Activated T-cell treated with anti-CD3 and anti-CD28 coated beads, Interleukin-2, amount 50 U/mL, for 72 hours (primary cell): ENCODE measurements around the gene NXF2. TPM values are rescaled to one million over a fixed set of nuclear protein-coding genes. Genes with fewer than 3 reads are reported as not detected.
A peak's percentile ranks its signal among the peaks of the same experiment; 100 is the strongest.
"Not testable (repeated sequence)": the region's sequence is repeated elsewhere in the genome, so short reads cannot be mapped to it uniquely, and the experiment has no call there.

Source experiments
- ATAC-seq, 2 donors: fragments of 150-1000 bp; cut with Tn5 transposase; replicated peaks in 1 of 2; 2 replicates each; pipeline ENCODE4 v1.10.0; 2021; ENCODE audit warnings: moderate library complexity in 2 of 2, mild to moderate bottlenecking in 1 of 2
- DNase-seq, 2 donors: peaks; one replicate each; pipeline ENCODE4 v3.0.0; 2021 to 2022; ENCODE audit warnings: mixed read lengths in 1 of 2
- H3K27ac Mint-ChIP-seq: one replicate; pipeline ENCODE4 v1.8.0; 2022; ENCODE audit warnings: mild to moderate bottlenecking, moderate library complexity, mixed read lengths
- H3K27me3 Mint-ChIP-seq: one replicate; pipeline ENCODE4 v1.8.0; 2022; ENCODE audit warnings: low read depth, mixed read lengths
- H3K36me3 Mint-ChIP-seq, 2 donors: one replicate each; pipeline ENCODE4 v1.8.0; 2022; ENCODE audit warnings: mixed read lengths in 2 of 2, mild to moderate bottlenecking in 1 of 2; ENCODE audit not compliant: insufficient read depth in 2 of 2
- H3K4me1 Mint-ChIP-seq: one replicate; pipeline ENCODE4 v1.8.0; 2022; ENCODE audit warnings: low read depth, mixed read lengths
- H3K4me3 Mint-ChIP-seq, 2 donors: one replicate each; pipeline ENCODE4 v1.8.0; 2022; ENCODE audit warnings: mild to moderate bottlenecking in 2 of 2, mixed read lengths in 2 of 2, moderate library complexity in 2 of 2
- H3K9me3 Mint-ChIP-seq, 2 donors: one replicate each; pipeline ENCODE4 v1.8.0; 2022; ENCODE audit warnings: mixed read lengths in 2 of 2
- total RNA-seq, 2 donors: library from RNA; stranded (reverse); gene quantifications; one replicate each; pipeline ENCODE4 v1.2.3, GENCODE V29; 2022

Gene NXF2, protein sequence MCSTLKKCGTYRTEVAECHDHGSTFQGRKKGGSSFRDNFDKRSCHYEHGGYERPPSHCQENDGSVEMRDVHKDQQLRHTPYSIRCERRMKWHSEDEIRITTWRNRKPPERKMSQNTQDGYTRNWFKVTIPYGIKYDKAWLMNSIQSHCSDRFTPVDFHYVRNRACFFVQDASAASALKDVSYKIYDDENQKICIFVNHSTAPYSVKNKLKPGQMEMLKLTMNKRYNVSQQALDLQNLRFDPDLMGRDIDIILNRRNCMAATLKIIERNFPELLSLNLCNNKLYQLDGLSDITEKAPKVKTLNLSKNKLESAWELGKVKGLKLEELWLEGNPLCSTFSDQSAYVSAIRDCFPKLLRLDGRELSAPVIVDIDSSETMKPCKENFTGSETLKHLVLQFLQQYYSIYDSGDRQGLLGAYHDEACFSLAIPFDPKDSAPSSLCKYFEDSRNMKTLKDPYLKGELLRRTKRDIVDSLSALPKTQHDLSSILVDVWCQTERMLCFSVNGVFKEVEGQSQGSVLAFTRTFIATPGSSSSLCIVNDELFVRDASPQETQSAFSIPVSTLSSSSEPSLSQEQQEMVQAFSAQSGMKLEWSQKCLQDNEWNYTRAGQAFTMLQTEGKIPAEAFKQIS
- not detected for total RNA-seq

DNA sequence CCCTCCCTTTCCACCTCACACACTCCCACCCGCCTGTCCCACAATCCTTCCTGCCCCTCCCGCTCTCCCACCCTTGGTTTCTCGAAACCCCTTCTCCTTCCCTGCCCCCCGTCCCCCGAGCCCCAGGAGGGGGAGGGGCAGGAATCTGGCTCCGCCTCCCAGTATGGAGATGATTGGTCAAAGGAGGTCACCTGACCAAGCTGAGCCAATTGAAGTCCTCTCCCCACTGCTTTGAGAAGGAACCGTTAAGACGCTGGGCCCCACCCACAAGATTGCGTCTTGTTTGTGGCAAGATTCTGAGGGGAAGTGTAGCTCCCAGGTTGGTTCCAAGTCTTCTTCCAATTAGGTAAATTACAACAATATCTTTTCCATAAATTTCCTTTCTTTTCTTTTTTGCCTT, at the start of gene NXF2:
Gene NXF2, plus strand, starts transcription at position 275 of the 400 bp plus-strand sequence. CDS start 59,912 bp downstream, outside the sequence.
- H3K4me3 Mint-ChIP-seq, H3K27me3 Mint-ChIP-seq, DNase-seq, H3K4me1 Mint-ChIP-seq, ATAC-seq, H3K9me3 Mint-ChIP-seq, H3K36me3 Mint-ChIP-seq, H3K27ac Mint-ChIP-seq: not testable (repeated sequence)

DNA sequence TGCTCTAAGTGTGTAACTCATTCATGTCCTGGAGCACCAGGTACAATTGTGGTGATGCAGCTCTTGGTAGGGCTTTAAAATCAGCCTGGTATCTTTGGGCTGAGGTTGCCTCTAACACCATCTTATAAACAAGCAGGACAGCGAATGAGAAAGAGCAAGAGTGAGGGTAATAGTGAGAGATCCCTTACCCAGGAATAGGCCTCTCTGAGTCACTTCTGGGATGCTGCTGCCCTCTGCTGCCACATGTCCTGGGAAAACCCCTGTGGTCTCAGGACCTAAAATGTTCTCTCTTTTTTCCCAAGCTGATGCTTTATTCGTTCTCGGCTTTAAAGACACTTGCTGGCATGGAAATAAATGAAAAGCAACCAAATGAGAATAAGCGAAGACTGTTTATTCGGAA, 39.0 kb upstream of the NXF2 start:
- not testable (repeated sequence) for ATAC-seq, H3K9me3 Mint-ChIP-seq

DNA sequence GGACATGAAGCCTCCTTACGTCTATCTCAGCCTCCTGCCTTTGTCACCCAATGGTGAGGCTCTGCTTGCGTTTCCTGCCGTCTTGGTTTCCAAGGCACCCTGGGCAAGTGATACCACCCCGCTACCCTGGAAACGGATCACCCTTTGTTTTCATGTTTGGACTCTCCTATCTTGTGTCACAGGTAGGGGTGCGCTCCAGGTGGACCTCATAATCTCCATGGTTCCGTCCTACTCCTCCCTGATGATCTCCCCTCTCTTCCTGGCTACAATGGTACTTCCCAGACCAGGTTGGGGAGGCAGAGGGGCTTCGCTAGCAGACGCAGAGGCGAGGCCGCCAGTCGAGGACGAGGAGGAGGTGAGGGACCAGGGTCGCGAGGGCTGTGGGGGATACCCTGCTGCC, 32.0 kb upstream of the NXF2 start, which contains the start of gene TCP11X1:
Gene TCP11X1, plus strand, starts transcription at position 316 of the 400 bp plus-strand sequence.
- H3K36me3 Mint-ChIP-seq, H3K27me3 Mint-ChIP-seq, H3K9me3 Mint-ChIP-seq, DNase-seq, H3K4me1 Mint-ChIP-seq, ATAC-seq, H3K27ac Mint-ChIP-seq, H3K4me3 Mint-ChIP-seq: not testable (repeated sequence)

More for the DNA sequence above, 39.0 kb upstream of the NXF2 start:
- H3K36me3 Mint-ChIP-seq, H3K4me3 Mint-ChIP-seq, H3K27me3 Mint-ChIP-seq, H3K4me1 Mint-ChIP-seq, H3K27ac Mint-ChIP-seq, DNase-seq: not testable (repeated sequence)

DNA sequence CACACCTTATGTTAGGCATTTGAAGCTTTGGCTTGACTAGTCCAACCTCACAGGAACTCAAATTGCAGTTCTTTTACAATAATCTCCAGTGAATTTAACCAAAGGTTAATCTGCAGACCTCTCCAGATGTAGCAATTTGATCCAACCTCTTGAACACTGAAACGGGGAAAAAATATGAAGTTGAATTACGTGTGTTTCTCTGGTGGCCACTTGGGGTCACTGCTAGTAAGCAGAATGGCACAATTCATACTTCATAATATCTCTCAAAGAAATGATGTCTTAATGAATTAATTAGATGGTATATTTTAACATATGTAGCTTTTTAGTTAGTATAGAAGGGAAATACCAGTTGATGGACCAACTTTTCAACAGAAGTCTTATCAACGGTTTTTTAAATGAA, 30.5 kb upstream of the NXF2 start:
- not testable (repeated sequence) for H3K27ac Mint-ChIP-seq, H3K36me3 Mint-ChIP-seq, ATAC-seq, H3K4me3 Mint-ChIP-seq, H3K4me1 Mint-ChIP-seq, H3K27me3 Mint-ChIP-seq, H3K9me3 Mint-ChIP-seq, DNase-seq

DNA sequence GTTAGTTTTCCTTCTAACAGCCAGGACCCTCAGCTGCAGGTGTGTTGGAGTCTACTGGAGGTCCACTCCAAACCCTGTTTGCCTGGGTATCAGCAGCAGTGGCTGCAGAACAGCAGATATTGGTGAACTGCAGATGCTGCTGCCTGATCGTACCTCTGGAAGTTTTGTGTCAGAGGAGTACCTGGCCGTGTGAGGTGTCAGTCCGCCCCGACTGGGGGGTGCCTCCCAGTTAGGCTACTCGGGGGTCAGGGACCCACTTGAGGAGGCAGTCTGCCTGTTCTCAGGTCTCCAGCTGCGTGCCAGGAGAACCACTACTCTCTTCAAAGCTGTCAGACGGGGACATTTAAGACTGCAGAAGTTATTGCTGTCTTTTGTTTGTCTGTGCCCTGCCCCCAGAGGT, 11.3 kb upstream of the NXF2 start:
- DNase-seq, ATAC-seq, H3K4me3 Mint-ChIP-seq, H3K4me1 Mint-ChIP-seq, H3K27ac Mint-ChIP-seq, H3K36me3 Mint-ChIP-seq, H3K9me3 Mint-ChIP-seq, H3K27me3 Mint-ChIP-seq: not testable (repeated sequence)

GRCh38 chrX:102240265-102240664, 6.7 kb upstream of the NXF2 start:
- DNase-seq, ATAC-seq, H3K4me1 Mint-ChIP-seq, H3K4me3 Mint-ChIP-seq, H3K27ac Mint-ChIP-seq, H3K27me3 Mint-ChIP-seq, H3K36me3 Mint-ChIP-seq, H3K9me3 Mint-ChIP-seq: not testable (repeated sequence)

GRCh38 chrX:102272231-102272630, 25.3 kb downstream of the NXF2 start:
- H3K4me3 Mint-ChIP-seq, H3K4me1 Mint-ChIP-seq, H3K27me3 Mint-ChIP-seq, H3K27ac Mint-ChIP-seq, DNase-seq, H3K36me3 Mint-ChIP-seq, ATAC-seq, H3K9me3 Mint-ChIP-seq: not testable (repeated sequence)

- no peak for DNase-seq
- ATAC-seq = no peak
- no peak overlapping the region for H3K4me3 Mint-ChIP-seq
- H3K27ac Mint-ChIP-seq = no peak overlapping the region
- H3K9me3 Mint-ChIP-seq = no peaks in the 10 kb centered on the region
- no peaks in the 10 kb centered on the region for H3K36me3 Mint-ChIP-seq
- H3K27me3 Mint-ChIP-seq = peaks cover 16% of the 10 kb centered on the region
- no peaks in the 10 kb centered on the region for H3K4me1 Mint-ChIP-seq
These were observed 91.2 kb downstream of the NXF2 start for GRCh38 chrX:102338162-102338561.

DNA sequence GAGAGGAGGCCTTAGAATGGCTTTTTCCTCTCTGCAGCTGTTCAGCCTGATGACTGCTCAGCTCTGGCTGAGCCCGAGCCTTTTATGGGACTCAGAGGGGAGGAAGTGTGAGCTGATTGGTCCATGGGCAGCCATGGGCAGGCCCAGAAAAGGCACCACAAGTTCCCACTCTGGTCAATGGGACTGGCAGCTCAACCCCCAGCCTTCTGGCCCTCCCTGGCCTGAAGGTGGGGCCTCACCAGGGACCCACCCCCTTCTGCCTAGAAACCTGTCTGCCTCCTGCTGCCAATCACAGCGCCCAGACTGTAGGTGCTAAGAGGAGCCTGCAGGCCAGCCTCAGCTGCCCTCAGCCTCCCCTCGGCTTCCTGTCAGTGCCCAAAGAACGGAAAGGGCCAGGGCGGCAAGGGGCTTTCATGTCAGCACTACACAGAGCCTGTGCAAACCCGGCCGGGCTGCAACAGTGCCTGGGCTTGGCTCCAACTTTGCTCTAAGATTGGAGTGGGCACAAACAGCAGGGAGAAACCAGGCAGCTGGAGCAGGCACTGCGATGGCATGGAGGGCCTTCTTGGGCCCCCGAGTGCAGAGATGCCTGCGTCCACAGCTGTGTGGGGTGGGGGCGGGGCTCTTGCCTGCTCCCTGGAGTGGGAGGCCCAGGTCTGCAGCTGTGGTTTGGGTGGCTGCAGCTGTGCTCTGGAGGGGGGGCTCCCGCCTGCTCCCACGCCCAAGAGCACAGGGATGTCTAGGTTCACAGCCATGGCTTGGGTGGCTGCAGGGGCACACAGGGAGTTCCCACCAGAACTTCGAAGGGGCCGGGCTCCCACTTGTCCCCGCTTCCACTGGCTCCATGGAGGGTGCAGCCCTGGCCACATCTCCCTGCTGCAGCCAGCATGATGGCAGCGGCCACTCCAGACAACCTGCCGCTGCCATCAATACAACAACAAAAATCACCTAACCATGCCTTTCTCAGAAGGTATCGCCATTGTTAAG, 92.6 kb downstream of the NXF2 start:
- Mint-ChIP-seq H3K9me3 (no peaks in the 10 kb centered on the region), H3K36me3 (no peaks in the 10 kb centered on the region), H3K4me1 (no peaks in the 10 kb centered on the region), H3K4me3 (no peak overlapping the region), H3K27ac (no peak overlapping the region), H3K27me3 (peaks cover 19% of the 10 kb centered on the region)
- peak in 1 of 2 donors; percentile 2 for DNase-seq
- peak; percentile 32 to 68 for ATAC-seq

GRCh38 chrX:102341867-102342266, 94.9 kb downstream of the NXF2 start:
- Mint-ChIP-seq H3K27ac (no peak overlapping the region), H3K27me3 (peaks cover 26% of the 10 kb centered on the region), H3K9me3 (no peaks in the 10 kb centered on the region), H3K4me3 (no peak overlapping the region), H3K4me1 (no peaks in the 10 kb centered on the region), H3K36me3 (no peaks in the 10 kb centered on the region)
- ATAC-seq (no peak), DNase-seq (no peak)

GRCh38 chrX:102345916-102346315, 98.9 kb downstream of the NXF2 start:
- H3K4me1 Mint-ChIP-seq = no peaks in the 10 kb centered on the region
- H3K27ac Mint-ChIP-seq = no peak overlapping the region
- no peaks in the 10 kb centered on the region for H3K36me3 Mint-ChIP-seq
- DNase-seq (peak; percentile 55 to 65), ATAC-seq (no peak)
- H3K27me3 Mint-ChIP-seq = peaks cover 39% of the 10 kb centered on the region
- H3K9me3 Mint-ChIP-seq = no peaks in the 10 kb centered on the region
- H3K4me3 Mint-ChIP-seq = no peak overlapping the region
